GM20000 (cell line): ENCODE measurements around the gene CDC42SE2.

Source experiments
- DNase-seq: peaks from one replicate; pipeline ENCODE4 v3.0.0; 2012; ENCODE audit warnings: low spot score
- CTCF ChIP-seq: IDR thresholded peaks from 2 replicates; pipeline ENCODE4 v1.5.1; 2012; ENCODE audit warnings: mild to moderate bottlenecking, control low read depth; ENCODE audit errors: extremely low read depth, missing control alignments

The CDC42SE2 gene

GRCh38 chr5:131230406-131230805, 33.4 kb upstream of the CDC42SE2 start:
- TF ChIP-seq CTCF, result no peak
- peak; percentile 26 for DNase-seq

GRCh38 chr5:131239686-131240085, 24.2 kb upstream of the CDC42SE2 start:
- DNase-seq, result no peak
- no peak for TF ChIP-seq CTCF

GRCh38 chr5:131242728-131243255, 21.1 kb upstream of the CDC42SE2 start:
- TF ChIP-seq CTCF, result no peak
- no peak for DNase-seq

GRCh38 chr5:131245312-131245711, 18.5 kb upstream of the CDC42SE2 start:
- no peak for TF ChIP-seq CTCF

GRCh38 chr5:131245948-131246347, 17.9 kb upstream of the CDC42SE2 start:
- DNase-seq, result no peak
- no peak for TF ChIP-seq CTCF

More at GRCh38 chr5:131245312-131245711, 18.5 kb upstream of the CDC42SE2 start:
- DNase-seq, result no peak

- no peak for DNase-seq
- TF ChIP-seq CTCF, result no peak
Measured at GRCh38 chr5:131246504-131246903, 17.3 kb upstream of the CDC42SE2 start.

- no peak for DNase-seq
Measured at GRCh38 chr5:131250751-131251475, 12.9 kb upstream of the CDC42SE2 start.

More at GRCh38 chr5:131250751-131251475, 12.9 kb upstream of the CDC42SE2 start:
- TF ChIP-seq CTCF, result no peak
